Measurements from ENCODE around the gene RNASET2.
A peak's percentile ranks its signal among the peaks of the same experiment; 100 is the strongest.

RNASET2 gene

GRCh38 chr6:166998256-166999144 is 42.1 kb upstream of the RNASET2 start:
- H3K4me3 ChIP-seq (replicated peaks in 1 of 2; ENCODE audit: low read depth in 2 of 2, low read length in 2 of 2) = peak overlapping the region; percentile 86 to 100
- DNase-seq (ENCODE audit: low read depth in 2 of 2) = peak in 1 of 2 donors; percentile 4
- TF ChIP-seq CTCF (IDR thresholded peaks at IDR 0.05; ENCODE audit: low read depth, low read length) = no peak

GRCh38 chr6:166997768-166998255 is 41.5 kb upstream of the RNASET2 start:
- H3K4me3 ChIP-seq (replicated peaks in 1 of 2; ENCODE audit: low read depth in 2 of 2, low read length in 2 of 2) = peak overlapping the region; percentile 86 to 100
- peak; percentile 71 for TF ChIP-seq CTCF (IDR thresholded peaks at IDR 0.05; ENCODE audit: low read depth, low read length)
- DNase-seq (ENCODE audit: low read depth in 2 of 2) = peak; percentile 77 to 81

- H3K4me3 ChIP-seq (replicated peaks in 1 of 2; ENCODE audit: low read depth in 2 of 2, low read length in 2 of 2) = peak overlapping the region; percentile 86 to 100
- DNase-seq (ENCODE audit: low read depth in 2 of 2) = no peak
- TF ChIP-seq CTCF (IDR thresholded peaks at IDR 0.05; ENCODE audit: low read depth, low read length) = no peak
These were observed 41.0 kb upstream of the RNASET2 start for GRCh38 chr6:166997348-166997747.

- no peak for TF ChIP-seq CTCF (IDR thresholded peaks at IDR 0.05; ENCODE audit: low read depth, low read length)
- H3K4me3 ChIP-seq (replicated peaks in 1 of 2; ENCODE audit: low read depth in 2 of 2, low read length in 2 of 2) = no peak overlapping the region
- DNase-seq (ENCODE audit: low read depth in 2 of 2) = peak; percentile 25 to 71
These were observed 40.1 kb upstream of the RNASET2 start for GRCh38 chr6:166996406-166996805.

GRCh38 chr6:166989427-166990032 is 33.2 kb upstream of the RNASET2 start:
- peak; percentile 52 for TF ChIP-seq CTCF (IDR thresholded peaks at IDR 0.05; ENCODE audit: low read depth, low read length)
- peak; percentile 58 to 64 for DNase-seq (ENCODE audit: low read depth in 2 of 2)
- H3K4me3 ChIP-seq (replicated peaks in 1 of 2; ENCODE audit: low read depth in 2 of 2, low read length in 2 of 2) = no peak overlapping the region

GRCh38 chr6:166988674-166989201 is 32.4 kb upstream of the RNASET2 start:
- no peak for TF ChIP-seq CTCF (IDR thresholded peaks at IDR 0.05; ENCODE audit: low read depth, low read length)
- DNase-seq (ENCODE audit: low read depth in 2 of 2) = no peak
- H3K4me3 ChIP-seq (replicated peaks in 1 of 2; ENCODE audit: low read depth in 2 of 2, low read length in 2 of 2) = no peak overlapping the region
